K562 (cell line): ENCODE data around the gene TMEM120A.

Source experiments
- CTCF ChIP-seq, 3 experiments: IDR thresholded peaks in 2 of 3; conservative IDR thresholded peaks in 1 of 3; 2 replicates each; pipeline ENCODE4 v1.5.1; 2011 to 2012; ENCODE audit warnings: low read length in 3 of 3, mild to moderate bottlenecking in 3 of 3, control low read depth in 2 of 3, improper control_type of control experiment in 1 of 3, inconsistent platforms in 1 of 3, low read depth in 1 of 3, mixed read lengths in 1 of 3, moderate library complexity in 1 of 3; ENCODE audit not compliant: insufficient read depth in 2 of 3
- HDGF ChIP-seq: fragments of 450-650 bp; IDR thresholded peaks from 2 replicates; pipeline ENCODE4 v1.6.1; 2016
- MAX ChIP-seq: sonication (generic); formaldehyde crosslinking; IDR thresholded peaks from 2 replicates; pipeline ENCODE4 v1.9.0; 2022; ENCODE audit warnings: mild to moderate bottlenecking, missing genetic modification reagents
- ZNF274 ChIP-seq: IDR thresholded peaks from 2 replicates; pipeline ENCODE4 v1.6.1; 2011; ENCODE audit warnings: low read depth, mild to moderate bottlenecking, low read length, moderate library complexity, borderline replicate concordance

GRCh38 chr7:75977743-75978142 is 16.7 kb downstream of the TMEM120A start:
- TF ChIP-seq CTCF (IDR thresholded peaks at IDR 0.05 in 2 of 3, conservative IDR thresholded peaks at IDR 0.05 in 1 of 3; ENCODE audit: insufficient read depth in 2 of 3, low read depth in 1 of 3, low read length in 3 of 3) (no peak), ZNF274 (no peak), MAX (CRISPR knock-in tag) (no peak), HDGF (no peak)
